AG09309 (cell line): Measurements from ENCODE around the gene SMIM24.
"Not testable (repeated sequence)": the region's sequence is repeated elsewhere in the genome, so short reads cannot be mapped to it uniquely, and the experiment has no call there.

Source experiments
- DNase-seq: peaks from one replicate; pipeline ENCODE4 v3.0.0-alpha.2; 2010; ENCODE audit warnings: low read depth
- H3K4me3 ChIP-seq: 2 replicates; pipeline ENCODE4 v1.5.1; 2011; ENCODE audit warnings: mild to moderate bottlenecking, low read depth, low read length, moderate library complexity; ENCODE audit not compliant: control insufficient read depth
- TF ChIP-seq, protein P1 (sequence below): IDR thresholded peaks from 2 replicates; pipeline ENCODE4 v1.5.1; 2011; ENCODE audit warnings: mild to moderate bottlenecking, low read depth, low read length, inconsistent platforms; ENCODE audit not compliant: insufficient read depth, control insufficient read depth; ENCODE audit errors: missing control alignments

Gene SMIM24

DNA sequence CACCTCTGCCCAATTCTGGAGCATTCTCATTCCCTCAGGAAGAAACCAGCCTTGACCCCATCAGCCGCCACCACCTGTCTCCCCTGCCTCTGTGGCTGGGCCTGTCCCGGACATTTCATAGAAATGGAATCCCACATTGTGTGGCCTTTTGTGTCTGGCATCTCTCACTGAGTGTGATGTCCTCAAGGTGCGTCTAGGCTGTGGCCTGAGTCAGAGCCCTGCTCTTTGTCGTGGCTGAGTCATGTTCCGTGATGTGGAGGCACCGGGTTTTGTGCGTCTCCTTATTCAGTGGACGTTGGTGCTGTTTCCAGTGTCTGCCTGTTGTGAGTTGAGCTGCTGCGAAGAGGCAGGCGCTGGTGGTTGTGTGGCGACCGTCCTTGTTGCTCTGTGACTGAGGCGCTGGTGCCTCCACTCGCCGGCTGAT lies 29.3 kb upstream of the SMIM24 start:
- no peak overlapping the region for H3K4me3 ChIP-seq
- no peak for DNase-seq
- TF ChIP-seq, protein P1, sequence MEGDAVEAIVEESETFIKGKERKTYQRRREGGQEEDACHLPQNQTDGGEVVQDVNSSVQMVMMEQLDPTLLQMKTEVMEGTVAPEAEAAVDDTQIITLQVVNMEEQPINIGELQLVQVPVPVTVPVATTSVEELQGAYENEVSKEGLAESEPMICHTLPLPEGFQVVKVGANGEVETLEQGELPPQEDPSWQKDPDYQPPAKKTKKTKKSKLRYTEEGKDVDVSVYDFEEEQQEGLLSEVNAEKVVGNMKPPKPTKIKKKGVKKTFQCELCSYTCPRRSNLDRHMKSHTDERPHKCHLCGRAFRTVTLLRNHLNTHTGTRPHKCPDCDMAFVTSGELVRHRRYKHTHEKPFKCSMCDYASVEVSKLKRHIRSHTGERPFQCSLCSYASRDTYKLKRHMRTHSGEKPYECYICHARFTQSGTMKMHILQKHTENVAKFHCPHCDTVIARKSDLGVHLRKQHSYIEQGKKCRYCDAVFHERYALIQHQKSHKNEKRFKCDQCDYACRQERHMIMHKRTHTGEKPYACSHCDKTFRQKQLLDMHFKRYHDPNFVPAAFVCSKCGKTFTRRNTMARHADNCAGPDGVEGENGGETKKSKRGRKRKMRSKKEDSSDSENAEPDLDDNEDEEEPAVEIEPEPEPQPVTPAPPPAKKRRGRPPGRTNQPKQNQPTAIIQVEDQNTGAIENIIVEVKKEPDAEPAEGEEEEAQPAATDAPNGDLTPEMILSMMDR, result no peak

DNA sequence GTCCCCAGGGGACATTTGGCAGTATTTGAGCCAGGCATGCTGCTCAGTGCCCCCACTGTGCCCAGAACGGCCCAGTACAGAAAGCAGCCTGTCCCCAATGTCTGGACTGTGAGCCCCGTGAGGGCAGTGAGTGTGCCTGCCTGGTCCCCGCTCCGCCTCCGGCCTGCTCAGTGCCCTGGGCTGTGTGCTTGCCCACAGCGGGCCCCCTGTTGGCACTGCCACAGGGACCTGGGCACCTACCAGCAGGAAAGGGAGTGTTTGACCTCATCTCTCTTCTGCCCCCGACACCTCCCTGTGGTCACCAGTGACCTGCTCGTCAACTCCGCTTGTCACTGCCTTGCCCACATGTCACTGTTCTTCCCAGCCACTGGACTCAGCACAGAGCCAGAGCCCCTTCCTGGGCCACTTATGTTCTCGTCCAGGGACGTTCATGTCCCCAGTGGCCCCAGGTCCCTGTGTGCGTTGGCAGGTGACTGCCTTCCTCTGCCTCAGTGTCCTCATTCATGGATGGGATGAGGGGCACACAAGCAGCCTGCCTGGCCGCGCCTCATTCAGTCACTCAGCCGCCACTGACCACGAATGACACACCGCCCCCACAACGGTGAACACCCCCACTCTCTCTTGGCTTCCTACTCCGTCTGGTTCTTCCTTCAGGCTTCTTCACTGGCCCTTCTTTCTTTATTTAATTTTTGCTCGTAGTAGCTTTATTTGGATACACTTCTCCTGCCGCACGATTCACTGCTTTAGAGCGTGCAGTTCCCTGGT lies 28.6 kb upstream of the SMIM24 start:
- no peak overlapping the region for H3K4me3 ChIP-seq
- no peak for DNase-seq
- TF ChIP-seq, protein P1, result no peak

GRCh38 chr19:3508121-3508661 lies 27.9 kb upstream of the SMIM24 start:
- DNase-seq, H3K4me3 ChIP-seq: not testable (repeated sequence)

GRCh38 chr19:3507371-3508120 lies 27.2 kb upstream of the SMIM24 start:
- DNase-seq, result no peak
- TF ChIP-seq, protein P1, result no peak
- peak overlapping the region; percentile 83 for H3K4me3 ChIP-seq

DNA sequence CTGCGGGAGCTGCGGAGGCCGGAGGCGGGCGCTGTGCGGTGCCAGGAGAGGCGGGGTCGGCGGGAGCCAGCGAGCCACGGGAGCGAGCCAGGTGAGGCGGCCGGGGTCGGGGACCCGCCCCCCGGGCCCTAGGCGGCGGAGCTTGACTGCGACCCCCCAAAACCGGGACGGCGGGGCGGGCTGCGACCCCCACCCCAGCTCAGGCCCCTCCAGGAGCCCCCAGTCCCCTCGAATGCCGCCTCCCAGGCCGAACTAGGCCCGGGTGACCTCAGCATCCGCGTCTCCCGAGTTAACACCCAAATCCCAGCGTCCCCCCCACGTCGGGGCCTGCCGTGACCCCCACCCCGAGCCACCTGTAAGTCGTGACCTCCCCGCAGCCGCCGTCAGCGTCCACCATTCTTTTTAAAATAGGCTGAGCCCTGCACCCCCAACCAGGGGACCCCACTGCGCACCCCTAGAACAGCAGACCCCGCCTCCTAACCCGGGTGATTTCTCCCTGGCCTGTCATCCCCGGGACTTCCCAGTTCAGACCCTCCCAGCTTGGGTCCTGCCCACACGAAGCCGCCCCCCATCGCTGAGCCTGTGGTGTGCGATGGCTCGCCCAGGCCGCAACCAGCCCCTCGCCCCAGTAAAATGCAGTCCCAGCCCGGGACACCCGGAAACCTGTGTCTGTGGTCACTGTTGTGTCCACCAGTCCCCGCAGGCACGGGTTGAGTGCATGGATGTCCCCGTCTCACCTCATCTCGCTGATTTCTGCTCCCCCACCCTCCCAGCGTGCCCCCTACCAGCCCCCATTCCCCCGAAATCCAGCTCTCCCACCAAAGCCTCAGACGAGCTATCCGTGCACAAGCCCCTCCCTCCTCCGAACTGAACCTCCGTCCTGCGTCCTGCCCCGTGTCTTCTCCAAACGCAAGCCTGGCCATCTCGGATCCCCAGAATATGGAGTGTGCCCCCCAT lies 26.3 kb upstream of the SMIM24 start:
- no peak for DNase-seq
- peak overlapping the region; percentile 83 for H3K4me3 ChIP-seq
- TF ChIP-seq, protein P1, result no peak

DNA sequence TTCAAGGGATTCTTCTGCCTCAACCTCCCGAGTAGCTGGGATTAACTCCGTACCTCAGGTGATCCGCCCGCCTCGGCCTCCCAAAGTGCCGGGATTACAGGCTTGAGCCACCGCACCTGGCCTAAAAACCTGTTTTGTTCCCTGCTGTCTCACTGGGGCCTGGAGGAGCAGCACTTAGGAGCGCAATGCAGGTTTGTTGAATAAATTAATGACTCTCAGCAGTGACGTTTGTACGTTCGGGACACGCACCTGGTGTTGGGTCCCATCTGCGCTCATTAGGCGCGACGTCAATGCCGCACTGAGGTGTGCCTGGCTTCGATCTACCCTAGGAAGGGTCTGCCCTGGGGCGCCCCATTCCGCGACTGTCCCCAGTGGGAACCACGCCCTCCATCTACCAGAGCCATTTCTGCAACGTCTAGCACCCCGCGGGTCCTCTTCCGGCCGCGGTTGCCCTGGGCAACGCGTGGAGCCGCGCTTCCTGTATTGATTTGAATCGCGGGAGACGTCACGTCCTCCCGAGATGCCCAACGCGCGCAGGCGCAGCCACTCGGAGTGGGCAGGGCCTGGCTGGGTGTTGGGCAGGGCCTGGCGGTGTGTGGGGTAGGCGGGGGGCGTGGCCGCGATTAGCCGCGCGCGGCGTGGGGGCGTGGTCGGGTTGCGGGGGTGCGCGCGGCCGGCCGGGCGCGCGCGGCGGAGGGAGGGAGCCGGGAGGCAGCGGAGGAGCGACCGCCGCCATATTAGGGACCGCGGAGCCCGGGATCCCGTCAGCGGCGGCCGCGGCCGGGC lies 25.5 kb upstream of the SMIM24 start, which contains the start of gene FZR1:
Gene FZR1 (plus strand): TSS at position 714 of the 786 bp plus-strand sequence. CDS start 16,679 bp downstream, outside the sequence.
- peak within 1 kb of the TSS; percentile 83 for H3K4me3 ChIP-seq
- TF ChIP-seq, protein P1, result no peak
- peak; percentile 86 for DNase-seq
